Fibroblast of skin of left biceps (primary cell): ENCODE results near the gene SECISBP2L.

ENCODE experiments used
- DNase-seq, 2 experiments: peaks; one replicate each; pipeline ENCODE4 v3.0.0-alpha.2; 2013; ENCODE audit warnings: low read depth in 2 of 2

Gene SECISBP2L

GRCh38 chr15:48999314-48999713 lies 46.9 kb downstream of the SECISBP2L start:
- DNase-seq: no peak

GRCh38 chr15:48996276-48996675 lies 50.0 kb downstream of the SECISBP2L start:
- no peak for DNase-seq

GRCh38 chr15:48993380-48993779 lies 52.9 kb downstream of the SECISBP2L start:
- peak; percentile 50 to 67 for DNase-seq

- DNase-seq: no peak
Observed at GRCh38 chr15:48992545-48992944, 53.7 kb downstream of the SECISBP2L start.

- DNase-seq: no peak
Observed at GRCh38 chr15:48992096-48992495, 54.1 kb downstream of the SECISBP2L start.

- no peak for DNase-seq
Observed at GRCh38 chr15:48989170-48989569, 57.1 kb downstream of the SECISBP2L start.

- no peak for DNase-seq
Observed at GRCh38 chr15:48987142-48987541, 59.1 kb downstream of the SECISBP2L start.

GRCh38 chr15:48986240-48986639 lies 60.0 kb downstream of the SECISBP2L start:
- DNase-seq: no peak

GRCh38 chr15:48985516-48985915 lies 60.7 kb downstream of the SECISBP2L start:
- DNase-seq: no peak

GRCh38 chr15:48984811-48985352 lies 61.4 kb downstream of the SECISBP2L start:
- no peak for DNase-seq

- DNase-seq: no peak
Observed at GRCh38 chr15:48984021-48984710, 62.1 kb downstream of the SECISBP2L start.

- no peak for DNase-seq
Observed at GRCh38 chr15:48983300-48983699, 62.9 kb downstream of the SECISBP2L start.

GRCh38 chr15:48981941-48982340 lies 64.3 kb downstream of the SECISBP2L start:
- DNase-seq: no peak

- DNase-seq: no peak
Observed at GRCh38 chr15:48978638-48979037, 67.6 kb downstream of the SECISBP2L start.

GRCh38 chr15:48976444-48977088 lies 69.7 kb downstream of the SECISBP2L start:
- no peak for DNase-seq

- peak in 1 of 2 experiments; percentile 50 for DNase-seq
Observed at GRCh38 chr15:48975472-48976419, 70.5 kb downstream of the SECISBP2L start.

GRCh38 chr15:48974882-48975281 lies 71.4 kb downstream of the SECISBP2L start:
- no peak for DNase-seq

GRCh38 chr15:48972750-48973503 lies 73.3 kb downstream of the SECISBP2L start:
- DNase-seq: no peak

GRCh38 chr15:48970926-48971325 lies 75.3 kb downstream of the SECISBP2L start:
- peak; percentile 50 to 51 for DNase-seq

- no peak for DNase-seq
Observed at GRCh38 chr15:48968066-48968465, 78.2 kb downstream of the SECISBP2L start.

- no peak for DNase-seq
Observed at GRCh38 chr15:48967336-48967735, 78.9 kb downstream of the SECISBP2L start.
